IPS-NIHi7 (cell line): Measurements from ENCODE around the gene C12orf50.
"Not testable (repeated sequence)": the region's sequence is repeated elsewhere in the genome, so short reads cannot be mapped to it uniquely, and the experiment has no call there.

Experiments
- DNase-seq: peaks from one replicate; pipeline ENCODE4 v3.0.0; 2012; ENCODE audit warnings: mixed read lengths; ENCODE audit errors: extremely low spot score

Gene C12orf50

GRCh38 chr12:87988534-87988933 is 40.7 kb downstream of the C12orf50 start:
- DNase-seq: no peak

DNA sequence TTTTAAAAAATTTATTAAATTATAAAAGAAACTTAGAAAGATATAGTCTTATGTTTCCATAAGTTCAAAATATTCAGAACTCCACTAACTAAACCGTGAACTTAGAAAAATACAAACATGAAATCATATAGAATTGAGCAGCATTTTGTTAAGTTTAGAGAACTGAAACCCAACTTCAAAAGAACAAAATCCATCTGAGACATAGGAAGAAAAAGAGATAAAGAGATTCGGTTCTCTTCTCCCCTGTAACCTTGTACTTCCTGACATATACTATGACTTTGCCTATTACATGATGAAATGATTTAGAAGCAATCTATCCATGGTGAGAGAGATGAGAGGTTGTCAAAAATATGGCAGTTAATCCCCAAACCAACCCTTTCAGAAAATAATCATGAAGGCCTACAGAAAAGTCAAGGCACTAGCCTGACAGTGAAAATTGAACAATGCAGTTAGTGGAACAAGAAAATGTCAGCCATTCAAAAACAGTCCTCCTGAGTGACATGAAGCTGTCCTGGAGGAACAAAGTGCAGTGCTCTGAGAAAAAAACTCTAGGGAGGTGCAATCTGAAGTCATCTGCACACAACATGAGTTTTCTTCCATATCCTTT is 44.0 kb downstream of the C12orf50 start:
- DNase-seq: no peak

DNA sequence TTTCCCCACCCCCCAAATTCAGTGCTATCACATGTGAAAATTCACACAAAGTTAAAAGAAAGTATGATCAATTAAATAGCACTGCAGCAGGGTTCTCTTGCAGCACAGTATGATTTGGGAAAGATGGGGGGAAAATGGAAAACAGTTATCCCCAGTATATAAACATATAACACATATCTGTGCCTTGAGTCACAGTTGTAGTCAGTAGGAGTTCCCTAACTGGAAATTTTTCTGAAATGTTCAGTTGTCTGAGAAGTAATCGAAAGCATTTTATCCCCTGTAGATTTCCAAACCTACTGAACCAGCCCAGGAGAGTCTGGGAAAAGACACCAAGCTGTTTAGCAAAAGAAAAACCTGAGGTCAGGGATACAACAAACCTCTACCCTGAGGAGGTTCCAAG is 47.0 kb downstream of the C12orf50 start:
- no peak for DNase-seq

DNA sequence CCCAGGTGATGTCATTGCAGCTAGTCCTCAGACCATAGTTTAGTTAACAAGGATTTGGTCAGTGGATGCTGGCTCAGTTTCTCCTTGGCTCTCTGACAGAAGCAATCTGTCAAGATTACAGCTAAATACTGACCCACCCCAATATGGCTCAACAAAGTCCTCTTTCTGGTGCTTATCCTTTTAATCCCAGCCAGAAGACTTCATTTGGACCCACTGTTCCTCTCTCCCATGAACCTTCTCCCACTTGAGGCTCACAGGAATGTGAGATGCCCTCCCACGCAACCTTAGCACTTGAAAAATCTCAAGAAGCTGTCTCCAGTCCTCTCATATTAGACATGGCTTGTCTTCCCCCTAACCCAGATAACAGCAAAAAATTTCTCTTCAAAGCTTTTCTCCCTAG is 47.7 kb downstream of the C12orf50 start:
- no peak for DNase-seq

- no peak for DNase-seq
Observed at GRCh38 chr12:87975879-87976278, 53.3 kb downstream of the C12orf50 start.

DNA sequence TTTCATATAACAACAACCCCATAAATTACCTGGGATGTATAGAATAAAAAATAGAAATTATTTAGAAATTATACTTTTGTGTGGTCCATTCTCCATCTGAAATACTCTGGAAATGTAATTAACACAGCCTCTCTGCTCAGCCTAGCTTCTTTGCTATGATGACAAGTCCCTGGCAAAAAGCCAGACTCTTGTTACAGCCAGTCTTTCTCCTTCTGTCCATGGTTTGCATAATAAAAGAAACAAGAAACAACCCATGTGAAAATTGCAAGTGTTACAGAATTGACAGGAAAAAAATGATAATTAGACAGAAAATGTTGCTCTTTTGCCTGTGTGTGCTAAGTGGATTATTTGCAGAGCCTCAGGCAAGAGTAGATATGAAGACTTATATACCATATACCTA is 61.3 kb downstream of the C12orf50 start:
- DNase-seq: no peak

DNA sequence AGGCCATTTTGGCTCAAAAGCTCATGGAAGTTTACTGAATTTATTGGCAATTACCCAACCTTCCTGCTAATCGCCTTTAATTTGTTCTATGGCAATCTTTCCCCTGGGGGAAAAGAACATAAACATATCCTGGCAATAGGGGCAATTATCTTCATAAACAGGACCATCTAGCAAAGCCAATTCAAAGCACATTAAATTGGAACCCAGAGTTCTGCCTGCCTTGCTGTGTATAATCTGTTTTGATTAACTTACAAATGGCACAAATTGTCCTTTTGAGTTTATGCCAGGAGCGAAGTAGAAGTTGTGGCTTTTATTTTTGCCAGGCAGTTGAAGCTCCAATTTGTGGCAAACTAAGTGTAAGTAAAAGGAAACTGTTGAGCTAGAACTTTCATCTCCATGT is 68.6 kb downstream of the C12orf50 start:
- DNase-seq: no peak

DNA sequence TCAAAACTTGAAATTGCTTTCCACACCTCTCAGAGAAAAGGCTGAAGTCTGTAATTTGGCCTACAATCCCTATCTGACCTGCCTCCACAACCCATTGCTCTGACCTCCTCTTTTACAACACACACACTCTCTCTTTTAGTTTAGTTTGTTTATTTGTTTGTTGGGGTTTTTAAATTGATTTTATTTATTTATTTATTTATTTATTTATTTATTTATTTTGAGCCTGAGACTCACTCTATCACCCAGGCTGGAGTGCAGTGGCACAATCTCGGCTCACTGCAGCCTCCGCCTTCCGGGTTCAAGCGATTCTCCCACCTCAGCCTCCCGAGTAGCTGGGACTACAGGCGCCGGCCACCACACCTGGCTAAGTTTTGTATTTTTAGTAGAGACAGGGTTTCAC is 75.2 kb downstream of the C12orf50 start:
- not testable (repeated sequence) for DNase-seq

GRCh38 chr12:87953256-87953860 is 75.8 kb downstream of the C12orf50 start:
- peak; percentile 40 for DNase-seq

DNA sequence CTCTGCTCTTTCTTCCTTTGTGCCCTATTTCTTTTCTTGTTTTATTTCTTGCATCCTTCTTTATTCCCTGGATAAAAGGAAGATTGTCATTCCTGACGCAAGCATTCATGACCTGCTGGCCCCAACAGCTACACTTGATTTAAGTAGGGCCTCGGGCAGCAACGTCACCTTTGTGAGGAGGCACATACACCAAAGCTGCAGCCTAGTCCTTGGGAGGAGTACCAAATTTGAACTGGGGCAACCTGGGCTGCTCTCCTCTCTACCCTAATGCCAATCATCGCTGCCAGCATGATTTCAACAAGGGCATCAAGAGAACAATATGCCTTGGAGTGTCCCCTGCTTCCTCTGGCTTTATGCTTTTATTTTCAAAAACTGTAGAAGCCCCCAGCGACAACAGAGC is 76.4 kb downstream of the C12orf50 start:
- no peak for DNase-seq

GRCh38 chr12:87952223-87952622 is 77.0 kb downstream of the C12orf50 start:
- no peak for DNase-seq

DNA sequence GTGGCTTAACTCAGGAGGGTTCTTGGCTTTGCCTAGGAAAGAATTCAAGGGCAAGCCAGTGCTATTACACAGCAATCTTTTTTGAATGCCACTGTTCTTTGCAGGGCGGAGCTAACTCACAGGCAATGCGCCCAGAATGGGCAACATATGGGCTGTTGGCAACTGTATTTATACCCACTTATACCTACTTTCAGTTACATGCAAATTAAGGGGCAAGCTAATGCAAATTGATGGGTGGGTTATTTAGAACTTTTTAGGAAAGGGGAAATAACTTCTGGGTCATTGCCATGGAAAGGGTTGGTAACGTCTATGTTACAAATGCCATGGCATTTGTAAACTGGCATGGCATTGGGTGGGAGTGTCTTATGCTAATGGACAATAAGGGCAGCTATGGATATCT is 85.4 kb downstream of the C12orf50 start:
- no peak for DNase-seq

DNA sequence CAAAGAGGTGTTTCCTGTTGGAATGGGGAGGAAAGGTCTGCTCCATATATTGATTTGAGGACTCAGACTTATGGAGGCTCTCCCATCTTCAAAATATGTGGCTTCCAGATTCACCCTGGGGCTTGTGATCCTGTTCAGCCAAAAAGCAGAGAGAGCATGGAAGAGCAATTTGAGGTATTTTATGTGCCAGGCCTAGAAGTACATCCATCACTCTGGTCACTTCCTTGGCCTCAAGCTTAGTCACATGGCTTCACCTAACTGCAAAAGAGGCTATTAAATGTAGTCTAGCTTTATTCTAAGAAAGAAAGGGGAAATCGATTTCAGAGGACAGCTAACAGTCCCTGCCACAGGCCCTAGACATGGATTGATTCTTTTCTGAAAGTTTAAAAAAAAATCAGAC is 86.2 kb downstream of the C12orf50 start:
- DNase-seq: no peak

DNA sequence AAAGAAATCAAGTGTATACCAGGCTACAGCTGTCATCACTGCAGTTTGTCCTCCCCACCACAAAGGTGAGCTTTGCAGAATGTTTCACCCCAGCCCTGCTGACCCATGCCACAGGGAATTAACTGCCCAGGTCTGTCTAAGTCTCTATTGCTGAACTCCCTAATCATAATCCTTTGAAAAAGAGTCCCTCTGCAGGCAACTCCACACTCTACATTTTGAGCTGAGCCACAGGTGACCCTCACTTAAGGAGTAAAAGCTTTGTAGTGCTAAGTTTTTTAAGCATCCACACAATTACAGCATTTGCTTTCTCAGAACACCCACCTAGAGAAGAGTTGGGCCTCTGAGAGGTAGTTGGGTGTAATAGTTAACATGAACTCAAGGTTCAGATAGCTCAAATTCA is 90.0 kb downstream of the C12orf50 start:
- peak; percentile 28 for DNase-seq

DNA sequence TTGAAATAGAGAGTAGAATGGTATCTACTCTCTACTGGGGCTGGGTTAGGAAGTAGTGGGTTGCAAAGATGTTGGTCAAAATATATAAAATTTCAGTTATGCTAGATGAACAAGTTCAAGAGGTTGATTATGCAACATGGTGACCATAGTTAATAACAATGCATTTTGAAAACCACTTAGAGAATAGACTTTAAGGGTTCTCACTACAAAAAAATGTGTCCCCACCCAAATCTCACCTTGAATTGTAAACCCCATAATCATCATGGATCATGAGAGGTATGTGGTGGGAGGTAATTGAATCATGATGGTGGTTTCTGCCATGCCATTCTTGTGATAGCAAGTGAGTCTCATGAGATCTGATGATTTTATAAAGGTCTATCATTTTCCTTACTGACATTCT is 94.0 kb downstream of the C12orf50 start:
- no peak for DNase-seq

DNA sequence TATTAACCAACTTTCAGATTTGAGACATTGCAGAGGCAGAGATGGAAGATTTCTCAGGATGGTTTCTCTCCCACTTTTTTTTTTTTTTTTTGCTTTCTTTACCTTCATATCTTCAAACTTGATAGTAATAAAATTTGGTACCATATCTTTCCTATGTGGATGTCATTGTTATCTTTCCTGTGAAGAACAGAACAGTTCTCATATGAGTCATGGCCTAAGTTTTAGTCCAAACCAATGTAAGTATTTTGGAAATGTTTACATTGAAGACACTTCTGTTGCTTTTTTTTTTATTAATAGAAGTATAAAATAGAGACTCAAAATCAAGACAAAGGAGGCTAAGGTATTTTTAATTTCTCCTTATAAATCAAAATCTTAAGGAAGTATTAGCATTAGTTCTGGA is 95.2 kb downstream of the C12orf50 start:
- no peak for DNase-seq

DNA sequence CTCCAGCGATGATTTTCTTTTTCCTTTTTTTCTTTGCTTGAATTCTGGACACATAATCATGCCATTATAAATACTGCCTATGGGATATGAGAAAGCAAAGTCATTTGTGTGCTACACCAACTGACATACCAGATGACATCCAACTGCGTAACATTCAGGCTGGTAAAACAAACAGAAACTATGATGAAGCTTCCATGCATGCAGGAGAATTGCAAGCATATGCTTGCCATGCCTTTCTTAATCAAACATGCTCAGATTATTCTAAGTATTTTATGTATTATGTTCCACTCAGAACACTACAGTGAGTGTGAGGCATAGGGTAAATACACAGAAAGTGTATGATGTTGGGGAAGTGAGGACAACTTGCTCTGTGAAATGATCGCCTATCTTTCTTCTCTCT is 97.4 kb downstream of the C12orf50 start:
- no peak for DNase-seq

DNA sequence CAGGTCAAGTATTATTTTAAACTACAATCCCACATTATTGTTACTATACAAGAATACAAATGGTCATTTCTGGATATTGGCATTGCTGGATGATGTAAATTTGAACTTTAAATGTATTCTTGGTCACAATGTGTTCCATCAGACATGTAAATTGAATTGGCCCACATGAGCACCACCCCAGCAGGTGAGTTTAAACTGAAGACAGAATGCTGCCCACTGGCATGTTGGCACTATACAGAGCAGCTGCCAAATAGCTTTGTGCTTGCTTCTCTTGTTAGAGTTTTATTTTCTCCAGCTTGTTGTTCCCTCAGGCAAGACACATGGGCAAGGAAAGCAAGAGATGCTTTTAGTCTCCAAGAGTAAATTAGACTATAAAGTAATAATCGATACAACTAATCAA is 98.6 kb downstream of the C12orf50 start:
- no peak for DNase-seq
